ENCODE data around the gene IPO11.
"Not testable (repeated sequence)": the region's sequence is repeated elsewhere in the genome, so short reads cannot be mapped to it uniquely, and the experiment has no call there.

The IPO11 gene

DNA sequence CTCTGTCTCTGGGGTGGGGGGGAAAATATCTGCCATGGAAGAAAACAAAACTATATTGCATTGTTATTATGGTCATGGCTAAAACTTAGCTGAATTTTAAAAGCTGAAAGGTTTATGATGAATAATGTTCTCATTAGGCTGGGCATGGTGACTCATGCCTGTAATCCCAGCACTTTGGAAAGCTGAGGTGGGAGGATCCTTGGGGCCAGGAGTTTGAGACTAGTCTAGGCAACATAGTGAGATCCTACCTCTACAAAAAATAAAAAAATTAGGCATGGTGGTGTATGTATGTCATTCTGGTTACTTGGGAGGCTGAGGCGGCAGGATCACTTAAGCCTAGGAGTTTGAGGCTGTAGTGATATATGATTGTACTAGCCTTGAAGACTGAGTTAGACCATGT, 44.5 kb downstream of the IPO11 start:
- no peak for DNase-seq

DNA sequence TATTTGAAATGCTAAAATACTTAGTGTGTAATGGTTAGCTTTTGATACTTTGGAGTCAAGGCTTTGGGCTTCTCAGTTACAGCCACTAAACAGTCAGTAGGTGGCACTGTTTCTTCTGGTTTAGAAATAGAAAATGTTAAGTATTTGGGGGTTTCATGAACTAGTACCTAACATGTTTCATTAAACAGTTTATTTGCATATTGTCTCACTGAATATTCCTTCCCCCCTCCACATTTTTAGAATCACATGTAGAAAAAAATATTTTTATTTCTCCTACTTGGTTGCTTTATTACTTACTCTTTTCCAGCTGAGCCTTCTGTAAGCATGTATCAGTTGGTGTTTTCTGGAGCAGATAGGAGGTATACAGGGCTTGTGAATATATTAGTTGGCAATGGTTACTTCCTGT, 48.0 kb downstream of the IPO11 start:
- DNase-seq = no peak

GRCh38 chr5:62461561-62461960, 49.0 kb downstream of the IPO11 start:
- no peak for DNase-seq

DNA sequence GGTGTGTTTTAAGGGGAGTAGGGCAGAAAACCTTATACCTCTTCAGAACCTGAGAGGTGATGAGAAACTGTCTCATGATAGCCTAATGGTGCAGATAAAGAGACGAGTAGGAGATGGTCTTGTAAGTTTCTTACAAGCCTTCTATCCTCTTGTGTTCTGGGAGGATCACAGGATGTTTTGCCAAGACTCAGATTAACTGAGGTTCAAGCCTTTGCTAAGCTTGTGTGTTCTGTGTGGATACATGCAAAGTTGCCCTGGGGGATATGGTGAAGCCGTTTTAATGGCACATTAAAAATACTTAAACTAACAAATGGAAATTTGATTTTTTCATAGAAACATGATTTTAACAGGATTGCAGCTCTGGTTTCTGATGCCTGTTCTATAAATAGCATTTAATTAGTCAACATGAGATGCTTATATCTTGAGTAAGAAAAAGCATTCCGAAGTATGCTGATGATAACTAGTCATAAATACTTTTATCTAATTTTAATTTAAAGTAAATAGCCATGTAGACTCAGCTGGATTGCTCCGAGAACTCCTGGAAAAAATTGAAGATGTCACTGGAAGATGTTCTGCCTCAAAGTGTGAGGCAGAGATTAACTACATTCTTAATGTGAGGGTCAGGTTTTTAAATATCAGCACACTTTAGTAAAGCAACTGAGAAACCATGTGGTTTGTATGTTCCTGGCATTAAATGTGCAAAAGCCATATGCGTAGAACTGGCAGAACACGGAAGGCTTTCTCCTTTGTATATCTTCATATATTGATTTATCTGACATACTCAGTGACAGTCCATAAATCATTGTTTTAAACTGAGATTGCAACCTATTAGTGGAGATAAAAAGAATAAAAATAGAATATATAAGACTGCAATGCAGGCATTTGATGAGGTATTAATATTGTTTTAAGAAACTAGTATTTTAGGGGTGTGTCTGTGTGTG, 53.7 kb downstream of the IPO11 start:
- no peak for DNase-seq

GRCh38 chr5:62473209-62473608, 60.6 kb downstream of the IPO11 start:
- no peak for DNase-seq

DNA sequence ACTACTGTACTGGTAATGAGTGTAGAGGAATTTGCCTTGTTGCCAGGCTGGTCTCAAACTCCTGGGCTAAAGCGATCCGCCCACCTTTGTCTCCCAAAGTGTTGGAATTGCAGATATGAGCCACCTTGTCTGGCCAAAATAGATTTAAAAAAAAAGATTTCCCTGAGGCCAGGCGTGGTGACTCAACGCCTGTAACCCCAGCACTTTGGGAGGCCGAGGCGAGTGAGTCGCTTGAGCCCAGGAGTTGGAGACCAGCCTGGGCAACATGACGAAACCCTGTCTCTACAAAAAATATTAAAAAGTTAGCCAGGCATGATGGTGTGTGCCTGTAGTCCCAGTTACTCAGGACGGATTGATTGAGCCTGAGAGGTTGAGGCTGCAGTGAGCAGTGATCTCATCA, 62.5 kb downstream of the IPO11 start:
- no peak for DNase-seq

GRCh38 chr5:62477801-62478200, 65.2 kb downstream of the IPO11 start:
- no peak for DNase-seq

- no peak for DNase-seq
Measured at GRCh38 chr5:62483556-62483955, 71.0 kb downstream of the IPO11 start.

- no peak for DNase-seq
Measured at GRCh38 chr5:62486672-62487071, 74.1 kb downstream of the IPO11 start.

GRCh38 chr5:62488531-62488930, 76.0 kb downstream of the IPO11 start:
- DNase-seq = no peak

- no peak for DNase-seq
Measured at GRCh38 chr5:62489471-62489870, 76.9 kb downstream of the IPO11 start.

DNA sequence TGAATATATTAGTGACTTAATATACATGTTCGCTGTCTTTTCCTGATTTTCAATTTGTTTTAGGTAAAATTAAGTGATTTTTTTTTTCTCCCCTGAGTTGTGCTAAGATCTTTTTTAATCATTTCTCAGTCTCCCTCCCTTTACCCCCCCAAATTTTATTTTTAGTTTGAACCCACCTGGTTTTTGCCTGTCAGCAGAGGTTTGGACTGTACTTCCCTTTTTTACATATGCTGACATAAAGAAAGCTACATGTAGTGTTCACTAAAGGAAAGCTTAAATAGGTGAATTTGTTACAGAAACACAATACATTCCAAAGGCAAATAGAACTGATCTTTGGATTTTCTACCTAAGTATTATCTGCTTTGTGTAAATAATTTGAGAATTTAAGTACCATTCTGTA, 82.2 kb downstream of the IPO11 start:
- no peak for DNase-seq

DNA sequence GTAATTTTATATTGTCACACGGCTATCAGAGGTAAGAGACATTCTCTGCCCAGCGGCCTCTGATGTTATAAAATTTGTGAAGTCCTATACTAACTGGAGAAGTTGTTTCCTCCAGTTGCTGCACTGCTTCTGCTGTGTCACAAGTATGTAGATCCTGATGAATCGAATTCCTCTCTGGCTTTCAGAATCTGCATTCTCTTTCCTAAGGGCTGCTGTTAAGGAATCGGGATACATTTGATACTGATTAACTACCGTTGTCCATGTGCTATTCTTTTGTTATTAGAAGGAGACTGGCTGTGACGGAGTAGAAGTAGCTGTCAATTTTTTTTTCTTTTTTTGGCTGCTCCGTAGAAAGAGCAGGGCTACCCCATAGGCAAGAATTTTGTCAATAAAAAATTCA, 84.3 kb downstream of the IPO11 start:
- DNase-seq = no peak

GRCh38 chr5:62498961-62499360, 86.4 kb downstream of the IPO11 start:
- DNase-seq = no peak

- DNase-seq = no peak
Measured at GRCh38 chr5:62499756-62500155, 87.2 kb downstream of the IPO11 start.

- no peak for DNase-seq
Measured at GRCh38 chr5:62502456-62503101, 90.0 kb downstream of the IPO11 start.

DNA sequence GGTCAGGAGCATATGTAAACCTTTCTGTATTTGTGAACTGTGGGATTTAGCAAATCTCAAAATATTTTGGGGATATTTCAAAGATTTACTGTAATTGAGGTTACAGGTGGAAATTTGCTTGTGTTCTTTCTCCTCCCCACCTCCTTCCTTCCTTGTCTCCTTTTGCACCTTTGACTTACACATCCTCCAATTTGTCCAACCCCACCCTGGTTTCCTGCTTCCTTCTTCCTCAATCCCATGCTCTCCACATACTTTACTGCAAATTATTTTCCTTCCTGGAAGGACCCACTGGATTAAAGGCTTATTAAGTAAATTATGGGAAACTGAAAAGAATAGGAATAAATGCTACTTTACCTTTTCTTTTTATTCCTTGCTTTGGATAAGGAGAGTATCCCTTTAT, 91.6 kb downstream of the IPO11 start:
- no peak for DNase-seq

- no peak for DNase-seq
Measured at GRCh38 chr5:62506659-62507460, 94.3 kb downstream of the IPO11 start.

- not testable (repeated sequence) for DNase-seq
Measured at GRCh38 chr5:62508760-62509159, 96.2 kb downstream of the IPO11 start.

GRCh38 chr5:62509806-62510205, 97.2 kb downstream of the IPO11 start:
- DNase-seq = no peak

DNA sequence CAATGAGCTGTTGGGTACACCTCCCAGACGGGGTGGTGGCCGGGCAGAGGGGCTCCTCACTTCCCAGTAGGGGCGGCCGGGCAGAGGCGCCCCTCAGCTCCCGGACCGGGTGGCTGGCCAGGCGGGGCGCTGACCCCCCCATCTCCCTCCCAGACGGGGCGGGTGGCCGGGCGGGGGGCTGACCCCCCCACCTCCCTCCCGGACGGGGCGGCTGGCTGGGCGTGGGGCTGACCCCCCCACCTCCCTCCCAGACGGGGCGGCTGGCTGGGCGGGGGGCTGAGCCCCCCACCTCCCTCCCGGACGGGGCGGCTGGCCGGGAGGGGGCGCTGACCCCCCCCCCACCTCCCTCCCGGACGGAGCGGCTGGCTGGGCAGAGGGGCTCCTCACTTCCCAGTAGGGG, 100.5 kb downstream of the IPO11 start:
- DNase-seq = not testable (repeated sequence)

DNA sequence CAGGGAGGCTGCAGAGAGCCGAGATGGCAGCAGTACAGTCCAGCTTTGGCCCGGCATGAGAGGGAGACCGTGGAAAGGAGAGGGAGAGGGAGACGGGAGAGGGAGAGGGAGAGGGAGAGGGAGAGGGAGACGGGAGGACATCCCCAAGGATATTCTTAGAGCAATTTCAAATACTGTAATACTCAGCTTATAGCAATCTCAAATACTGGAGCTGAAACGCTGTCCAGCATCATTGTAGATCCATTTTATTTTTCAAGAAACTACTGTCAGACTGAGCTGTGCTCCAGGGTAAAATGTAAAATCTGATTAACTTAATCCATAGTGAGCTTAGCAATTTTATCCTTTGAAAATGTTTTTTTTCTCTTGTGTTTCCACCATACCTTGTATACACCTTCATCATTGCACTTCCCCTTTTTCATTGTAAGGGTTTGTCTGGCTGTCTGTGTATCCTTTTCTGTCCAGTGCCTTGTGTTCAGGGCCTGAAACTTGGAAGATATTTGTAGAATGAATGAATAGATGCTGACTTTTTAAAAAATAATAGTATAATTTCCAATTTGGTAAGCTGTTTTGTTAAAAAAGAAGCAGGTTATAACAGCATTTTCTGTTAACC, 102.1 kb downstream of the IPO11 start:
- no peak for DNase-seq

DNA sequence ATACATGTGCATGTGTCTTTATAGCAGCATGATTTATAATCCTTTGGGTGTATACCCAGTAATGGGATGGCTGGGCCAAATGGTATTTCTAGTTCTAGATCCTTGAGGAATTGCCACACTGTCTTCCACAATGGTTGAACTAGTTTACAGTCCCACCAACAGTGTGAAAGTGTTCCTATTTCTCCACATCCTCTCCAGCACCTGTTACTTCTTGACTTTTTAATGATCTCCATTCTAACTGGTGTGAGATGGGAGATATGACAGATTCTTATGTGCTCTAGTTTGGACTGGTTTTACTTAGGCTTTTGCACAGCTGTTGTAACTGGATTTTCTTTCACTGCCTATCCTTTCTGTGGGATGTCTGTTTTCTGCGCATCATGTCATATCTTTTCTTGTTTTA, 108.2 kb downstream of the IPO11 start:
- DNase-seq = not testable (repeated sequence)
